ENCODE measurements around the gene CLEC9A.

The CLEC9A gene

DNA sequence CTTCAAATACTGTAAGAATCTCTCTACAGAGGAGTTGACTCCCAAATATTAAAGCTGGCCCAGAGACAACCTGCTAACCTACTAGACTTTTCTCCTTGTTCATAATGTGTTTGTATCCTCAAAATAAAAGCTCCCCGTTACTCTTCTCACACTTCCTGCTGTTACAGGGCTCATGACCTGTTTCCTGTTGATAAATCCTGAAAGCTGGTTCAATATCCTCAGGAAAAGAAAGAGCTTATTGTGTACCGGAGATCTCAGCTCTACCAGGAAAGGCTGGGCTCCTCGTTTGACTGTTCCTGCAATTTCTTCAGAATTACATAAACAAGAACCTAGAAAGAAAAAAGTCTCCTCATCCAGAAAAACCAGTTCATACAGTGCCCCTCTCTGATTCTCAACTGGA lies 37.5 kb downstream of the CLEC9A start:
- no peak for DNase-seq

DNA sequence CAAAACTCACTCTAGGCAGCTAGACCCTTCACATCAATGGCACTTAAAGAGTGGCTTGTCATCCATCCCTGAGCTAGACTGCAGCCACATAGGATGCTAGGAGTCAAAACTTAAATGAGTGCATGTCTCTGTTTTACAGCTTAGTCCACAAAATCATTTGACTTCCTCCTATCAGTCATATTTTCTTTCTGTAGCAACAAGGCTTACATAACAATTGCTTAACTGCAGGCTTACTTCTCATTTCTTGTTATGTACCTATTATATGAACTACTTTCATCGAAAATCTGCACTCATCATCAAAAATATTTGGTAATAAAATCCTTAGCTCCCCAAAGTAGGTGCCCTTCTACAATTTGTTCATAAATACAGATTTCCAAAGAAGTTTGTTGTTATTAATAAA lies 38.2 kb downstream of the CLEC9A start:
- DNase-seq, result no peak

DNA sequence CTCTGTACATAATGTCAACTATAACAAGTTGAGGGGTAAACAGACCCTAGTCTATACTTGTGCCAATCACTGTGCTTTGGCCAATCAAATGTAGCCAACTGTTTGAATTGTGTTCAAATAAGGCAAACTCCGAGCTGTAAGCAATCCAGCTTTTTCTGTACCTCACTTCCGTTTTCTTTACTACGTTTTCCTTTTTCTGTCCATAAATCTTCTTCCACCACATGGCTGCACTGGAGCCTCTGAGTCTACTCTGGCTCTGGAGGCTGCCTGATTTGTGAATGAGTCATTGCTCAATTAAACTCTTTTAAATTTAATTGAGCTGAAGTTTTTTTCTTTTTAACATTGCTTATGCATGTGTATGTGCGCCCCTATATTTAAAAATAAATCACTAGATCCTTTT lies 38.6 kb downstream of the CLEC9A start:
- no peak for DNase-seq

DNA sequence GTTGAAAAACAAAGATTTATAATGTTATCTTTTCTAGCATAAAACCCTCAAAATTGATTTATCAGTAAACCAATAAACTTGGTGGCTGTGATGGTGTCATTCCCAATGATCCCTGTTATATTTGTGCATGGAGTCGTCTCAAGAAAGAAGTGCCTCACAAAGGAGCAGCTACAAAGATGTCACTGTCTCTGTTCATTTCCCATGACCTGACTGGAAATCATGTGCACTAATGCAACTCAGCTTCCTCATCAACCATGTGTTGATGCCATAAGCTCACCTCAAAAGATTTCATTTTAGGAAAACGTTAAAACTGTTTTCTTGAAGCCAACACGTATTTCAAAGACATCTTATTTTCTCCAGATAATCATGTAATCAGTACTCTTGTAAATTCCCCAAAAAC lies 39.5 kb downstream of the CLEC9A start:
- DNase-seq, result no peak

DNA sequence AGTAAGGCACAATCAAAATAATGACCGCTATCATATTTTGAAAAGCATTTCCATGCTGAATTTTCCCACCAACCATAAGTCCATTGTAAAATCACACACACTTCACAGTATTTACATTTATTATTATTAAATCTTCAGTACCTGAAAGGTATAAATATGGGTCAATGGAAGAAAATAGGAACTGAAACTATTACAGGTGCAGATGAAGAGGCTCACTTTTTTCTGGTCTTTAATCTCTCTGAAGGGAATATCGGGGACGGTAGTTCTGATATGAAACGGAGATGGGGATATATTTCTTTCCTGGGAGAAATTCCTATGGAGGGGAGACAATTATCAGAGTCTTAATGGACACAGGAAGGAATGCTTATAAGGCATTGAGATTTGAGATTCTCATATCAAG lies 39.9 kb downstream of the CLEC9A start:
- DNase-seq, result no peak

DNA sequence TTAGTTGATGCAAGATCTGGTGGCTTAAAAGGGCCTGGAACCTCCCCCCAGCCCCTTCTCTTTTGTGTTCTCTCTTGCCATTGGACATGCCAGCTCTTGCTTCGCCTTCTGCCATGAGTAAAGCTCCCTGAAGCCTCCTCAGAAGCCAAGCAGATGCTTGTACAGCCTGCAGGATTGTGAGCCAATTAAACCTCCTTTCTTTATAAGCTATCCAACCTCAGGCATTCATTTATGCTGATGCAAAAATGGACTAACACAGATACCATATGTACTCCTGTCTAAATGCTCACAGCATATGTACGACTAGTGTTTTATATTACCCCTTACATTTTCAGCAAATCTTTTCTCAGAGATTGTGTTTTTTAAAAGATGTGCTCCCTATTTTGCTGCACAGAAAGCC lies 41.6 kb downstream of the CLEC9A start:
- DNase-seq, result no peak

DNA sequence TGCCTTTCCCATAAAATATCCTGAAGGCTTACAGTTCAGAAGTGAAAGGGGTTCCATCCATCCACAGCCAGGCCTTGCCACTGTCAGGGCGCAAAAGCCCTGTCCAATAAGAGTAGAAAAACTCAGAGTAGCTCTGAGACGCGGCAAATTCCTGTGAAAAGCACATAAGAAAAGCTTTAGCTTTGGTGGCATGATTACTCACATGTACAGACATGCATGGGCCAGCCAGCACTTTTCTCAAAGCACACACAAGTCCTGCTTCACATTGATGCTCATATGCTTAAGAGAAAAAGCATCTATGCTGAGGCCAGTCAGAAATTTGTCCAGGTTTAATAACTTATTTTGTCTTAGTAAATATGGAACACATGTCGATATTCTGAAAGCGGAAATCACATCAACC lies 42.8 kb downstream of the CLEC9A start:
- no peak for DNase-seq

DNA sequence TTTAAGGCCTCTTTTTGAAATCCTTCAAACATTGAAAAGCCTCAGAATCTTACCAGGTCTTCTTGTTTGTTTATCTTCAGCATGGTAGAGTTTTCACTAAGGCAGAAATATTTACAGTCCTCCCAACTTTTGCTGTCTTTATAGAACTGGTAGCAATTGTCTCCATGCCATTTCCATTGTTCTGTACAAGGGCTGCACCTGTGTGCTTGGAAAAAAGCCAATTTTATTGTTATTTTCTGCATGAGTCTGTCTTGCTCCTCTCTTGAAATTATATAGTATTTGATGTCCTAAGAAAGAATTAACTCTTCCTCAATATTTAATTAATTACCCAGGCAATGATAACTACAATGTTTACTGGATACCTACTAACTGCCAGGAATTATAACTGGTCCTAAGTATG lies 45.0 kb downstream of the CLEC9A start:
- no peak for DNase-seq

DNA sequence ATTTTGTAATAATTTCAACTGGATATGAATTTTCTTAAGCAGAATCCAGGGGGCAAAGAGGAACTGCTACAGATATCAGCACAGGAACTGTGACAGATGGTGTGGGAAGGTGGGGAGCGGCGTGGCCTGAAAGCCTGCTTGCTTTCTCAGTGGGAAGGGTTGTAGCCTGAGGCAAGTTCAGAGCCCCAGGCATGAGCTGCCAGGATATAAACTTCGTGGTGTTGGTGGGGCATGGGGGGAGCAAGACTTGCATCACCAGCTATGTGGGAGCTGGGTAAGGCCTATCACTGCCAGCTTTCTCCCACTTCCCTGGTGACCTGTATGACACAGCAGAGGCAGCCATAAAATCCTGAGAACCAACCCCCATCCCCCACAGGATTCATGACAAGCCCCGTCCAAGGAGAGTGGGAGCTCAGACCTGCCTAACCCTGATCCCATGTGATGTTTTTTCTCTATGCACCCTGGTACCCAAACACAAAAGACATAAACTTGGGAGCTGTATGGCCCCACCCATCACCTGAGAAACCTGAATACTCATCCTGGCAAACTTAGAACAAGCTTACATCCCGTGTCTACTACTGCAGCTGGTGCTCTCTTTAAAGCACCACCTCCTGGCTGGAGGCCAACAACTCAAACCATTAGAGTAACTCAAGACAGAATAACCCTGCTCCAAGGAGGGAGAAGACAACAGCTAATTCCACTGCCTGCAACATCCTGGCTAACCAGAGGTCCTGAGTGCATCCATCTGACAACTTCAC lies 51.8 kb downstream of the CLEC9A start:
- DNase-seq, result no peak

DNA sequence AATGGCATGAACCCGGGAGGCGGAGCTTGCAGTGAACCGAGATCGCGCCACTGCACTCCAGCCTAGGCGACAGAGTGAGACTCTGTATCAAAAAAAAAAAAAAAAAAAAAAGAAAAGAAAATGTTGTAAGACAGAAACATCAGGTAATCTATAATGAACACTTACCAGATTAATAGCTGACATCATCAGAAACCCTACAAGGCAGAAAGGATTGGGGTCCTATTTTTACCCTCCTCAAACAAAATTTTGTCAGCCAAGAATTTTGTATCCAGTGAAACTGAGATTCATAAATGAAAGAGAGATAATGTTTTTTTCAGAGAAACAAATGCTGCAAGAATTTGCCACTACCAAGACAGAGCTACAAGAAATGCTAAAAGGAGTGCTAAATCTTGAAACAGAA lies 54.3 kb downstream of the CLEC9A start:
- DNase-seq, result no peak

DNA sequence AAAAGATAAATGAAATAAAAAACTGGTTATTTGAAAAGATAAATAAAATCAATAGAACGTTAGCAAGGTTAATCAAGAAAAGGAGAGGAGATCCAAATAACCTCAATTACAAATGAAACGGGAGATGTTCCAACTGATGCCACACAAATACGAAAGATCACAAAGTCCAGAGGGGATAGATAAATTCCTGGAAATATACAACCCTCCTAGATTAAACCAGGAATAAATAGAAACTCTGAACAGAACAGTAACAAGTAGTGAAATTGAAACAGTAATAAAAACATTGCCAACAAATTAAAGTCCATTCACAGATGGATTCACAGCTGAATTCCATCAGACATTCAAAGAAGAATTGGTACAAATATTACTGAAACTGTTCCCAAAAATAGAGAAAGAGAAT lies 55.9 kb downstream of the CLEC9A start:
- DNase-seq, result no peak

DNA sequence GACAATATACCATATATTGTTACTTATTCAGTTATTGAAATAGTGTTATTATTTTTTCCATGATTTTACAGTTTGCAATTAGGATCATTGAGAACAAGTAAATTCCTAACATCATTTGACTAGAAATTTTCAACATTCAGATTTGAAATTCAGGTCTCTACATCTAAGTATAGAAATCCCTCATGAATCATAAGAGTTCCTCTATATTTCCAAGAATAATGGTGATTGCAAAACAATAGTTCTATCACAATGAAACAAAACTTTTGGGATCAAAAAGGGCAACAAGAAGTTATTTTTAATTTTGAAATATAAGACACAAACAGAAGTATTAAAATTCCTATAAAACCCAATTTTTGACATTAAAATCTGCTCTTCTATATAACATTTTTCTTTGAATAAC lies 57.5 kb downstream of the CLEC9A start:
- no peak for DNase-seq

DNA sequence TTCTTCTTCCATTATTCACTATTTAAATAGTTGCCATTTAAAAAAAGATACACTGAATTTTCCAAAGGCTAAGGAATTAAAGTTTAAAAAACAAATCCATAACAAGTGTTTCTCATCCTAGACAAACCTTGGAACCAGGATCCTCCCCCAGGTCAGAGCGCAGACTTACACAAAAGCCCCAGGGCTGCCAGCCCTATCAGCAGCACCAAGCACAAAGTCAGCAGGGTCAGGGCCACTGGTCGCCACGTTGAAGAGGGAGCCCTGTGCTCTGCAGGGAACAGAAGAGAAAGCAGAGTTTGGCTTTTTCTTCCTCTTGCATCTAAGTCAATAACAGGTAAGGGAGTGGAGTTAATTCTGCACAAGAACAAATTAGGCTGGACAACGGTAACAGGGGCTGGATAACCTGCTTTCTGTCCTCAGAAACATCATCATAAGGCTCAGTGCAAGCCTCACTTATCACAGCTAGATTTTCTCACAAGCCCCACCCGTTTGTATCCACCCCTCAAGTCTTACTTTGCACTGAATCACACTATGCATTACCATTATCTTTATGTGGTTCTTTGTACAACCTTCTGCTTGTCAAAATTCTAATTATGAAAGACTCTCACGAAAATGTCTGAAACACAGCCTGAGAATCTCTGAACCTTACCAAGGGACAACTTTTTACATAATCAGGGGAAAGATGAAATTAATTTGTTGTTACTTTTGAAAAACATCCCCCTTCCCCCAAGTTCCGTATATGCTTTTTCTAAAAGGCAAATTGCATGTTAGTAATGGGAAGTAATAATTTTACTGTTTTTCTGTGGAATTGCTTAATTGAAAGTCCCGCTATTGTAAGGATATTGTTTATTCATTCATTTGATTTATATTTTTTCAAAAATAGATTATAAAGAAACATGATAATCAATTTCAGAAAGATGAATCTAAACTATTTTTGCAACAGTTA lies 58.7 kb downstream of the CLEC9A start:
- no peak for DNase-seq

DNA sequence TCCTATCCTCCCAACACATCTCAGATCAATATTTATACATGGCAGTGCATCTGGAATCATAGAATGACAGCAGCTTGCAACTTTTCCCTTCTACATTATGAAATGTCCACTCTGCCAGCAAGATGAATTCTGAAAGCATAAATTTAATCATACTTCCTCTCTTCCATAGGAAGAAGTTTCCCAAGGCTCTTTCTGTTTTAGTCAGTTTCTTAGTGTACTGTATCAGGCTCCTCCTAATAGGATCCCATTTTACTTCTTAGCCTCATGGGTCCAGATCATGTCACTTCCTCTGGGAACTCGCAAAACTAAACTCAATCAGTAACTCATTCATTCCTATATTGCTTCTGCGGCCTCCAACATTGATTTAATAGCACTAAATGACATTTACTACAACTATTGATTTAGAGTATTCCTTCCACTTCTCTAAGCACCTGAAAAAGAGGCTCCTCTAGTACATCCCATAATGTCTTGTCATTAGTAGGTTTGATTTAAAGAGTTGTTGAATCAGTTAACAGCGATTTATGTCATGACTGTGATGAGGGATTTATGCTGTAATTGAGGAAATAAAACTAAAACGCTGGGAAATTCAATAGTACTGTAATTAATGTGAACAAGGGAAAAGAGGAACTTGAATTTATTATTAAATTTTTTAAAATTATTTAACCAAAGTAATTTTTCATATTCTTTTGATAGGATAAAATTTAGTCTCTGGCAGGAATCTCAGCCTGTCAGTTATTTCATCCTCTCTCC lies 64.3 kb downstream of the CLEC9A start:
- DNase-seq, result no peak

DNA sequence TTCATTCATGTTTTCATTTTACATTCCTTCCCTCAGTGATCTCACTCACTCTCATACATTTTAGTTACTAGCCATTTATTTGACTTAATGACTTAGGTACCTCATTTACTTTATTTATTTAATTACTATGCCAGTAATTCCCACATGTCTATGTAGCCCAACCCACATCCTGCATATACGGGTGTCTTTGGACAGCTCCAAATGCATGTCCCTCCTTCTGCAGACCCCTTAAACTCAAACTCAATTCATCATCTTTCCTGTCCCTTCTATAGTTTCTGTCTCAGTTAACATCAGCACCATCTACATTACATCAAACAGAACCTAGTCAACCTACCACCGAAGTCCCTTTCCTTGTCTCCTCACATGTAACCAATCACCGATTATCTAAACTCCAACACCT lies 65.5 kb downstream of the CLEC9A start:
- DNase-seq, result no peak

DNA sequence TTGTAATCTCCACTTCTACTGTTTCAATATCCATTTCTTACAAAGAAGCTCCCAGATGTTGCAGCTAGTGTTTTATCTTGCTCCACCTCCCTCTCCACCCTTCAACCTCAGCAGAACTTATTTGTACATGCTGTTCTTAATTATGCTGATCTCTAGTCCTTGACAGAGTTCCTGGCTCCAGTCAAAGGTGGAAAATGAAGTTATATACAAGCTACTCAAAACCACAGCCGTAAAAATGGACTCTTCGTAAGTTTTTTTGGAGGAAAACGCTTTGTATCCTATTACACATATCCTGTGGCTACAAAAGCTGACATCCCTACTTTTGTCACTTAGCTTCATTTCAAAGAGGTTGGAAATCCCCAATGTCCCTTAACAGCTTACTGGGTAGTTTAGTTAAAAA lies 67.0 kb downstream of the CLEC9A start:
- no peak for DNase-seq

DNA sequence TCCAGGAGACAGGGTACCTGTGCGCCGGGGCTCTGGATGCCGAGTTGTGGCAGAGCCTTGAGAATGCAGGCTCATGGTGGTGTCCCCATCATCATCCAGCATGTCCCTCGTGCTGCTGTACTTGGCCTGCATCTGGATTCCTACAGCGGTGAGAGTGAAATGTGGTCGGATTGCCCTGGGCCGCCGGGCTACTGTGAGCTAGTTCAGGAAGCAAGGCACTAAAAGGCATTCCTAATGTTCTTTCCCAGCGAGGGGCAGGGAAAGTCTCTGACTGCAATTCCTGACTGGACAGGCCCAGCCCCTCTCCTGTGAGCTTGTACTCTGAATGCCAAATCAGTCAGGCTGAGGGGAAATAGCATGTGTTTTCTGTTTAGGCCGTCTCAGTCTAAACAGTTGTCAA lies 68.3 kb downstream of the CLEC9A start, which contains the start of gene CLEC1A:
Gene CLEC1A (minus strand): TSS at position 195 of the 400 bp plus-strand sequence. CDS start 63 bp downstream, at position 132.
- DNase-seq, result no peak

DNA sequence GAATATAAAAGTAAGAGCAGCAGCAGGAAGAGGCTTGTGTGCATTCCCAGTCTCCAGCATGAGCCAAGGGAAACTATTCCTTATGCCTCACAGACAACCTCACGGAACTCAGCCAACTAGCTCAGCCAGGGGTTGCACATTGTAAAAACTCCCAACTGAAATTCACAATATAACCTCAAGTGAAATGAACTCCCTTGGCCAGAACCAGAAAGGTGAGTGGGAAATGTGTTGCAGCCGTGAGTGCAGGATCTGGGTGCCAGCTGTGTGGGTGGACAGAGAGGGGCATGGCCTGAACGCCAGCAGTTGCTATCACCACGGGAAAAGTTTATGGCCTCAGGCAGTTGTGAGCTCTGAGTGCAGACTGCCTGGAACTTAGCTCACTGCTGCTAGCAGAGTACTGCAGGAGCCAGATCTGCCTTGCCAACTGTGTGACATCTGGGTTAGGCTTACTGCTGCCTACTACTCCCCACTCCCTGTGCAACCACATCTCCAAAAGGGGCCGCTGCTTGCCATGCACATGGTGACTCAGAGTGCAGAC lies 70.6 kb downstream of the CLEC9A start:
- DNase-seq, result no peak

DNA sequence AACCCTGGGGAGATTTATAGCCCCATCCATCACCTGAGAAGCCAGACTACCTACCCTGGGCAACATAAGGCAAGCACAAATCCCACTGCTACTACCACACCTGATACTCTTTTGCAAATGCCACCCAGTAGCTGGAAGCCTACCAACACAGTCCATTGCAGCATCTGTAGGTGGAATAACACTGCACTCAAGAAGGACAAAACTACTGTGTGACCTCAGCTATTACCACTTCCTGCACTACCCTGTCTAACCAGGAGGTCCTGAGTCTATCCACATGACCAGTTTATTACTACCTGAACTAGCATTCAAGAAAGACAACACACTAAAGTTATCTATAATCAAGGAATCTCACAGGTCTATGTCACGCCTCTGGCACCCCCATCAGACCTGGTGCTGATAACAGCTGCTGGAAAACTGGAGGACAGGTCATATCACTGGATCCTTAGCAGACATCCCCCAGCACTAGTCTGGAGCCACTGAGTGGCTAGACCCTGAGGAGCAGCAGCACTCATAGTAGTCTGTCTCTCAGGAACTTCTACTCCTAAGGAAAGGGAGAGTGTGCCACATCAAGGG lies 71.3 kb downstream of the CLEC9A start:
- DNase-seq, result no peak

DNA sequence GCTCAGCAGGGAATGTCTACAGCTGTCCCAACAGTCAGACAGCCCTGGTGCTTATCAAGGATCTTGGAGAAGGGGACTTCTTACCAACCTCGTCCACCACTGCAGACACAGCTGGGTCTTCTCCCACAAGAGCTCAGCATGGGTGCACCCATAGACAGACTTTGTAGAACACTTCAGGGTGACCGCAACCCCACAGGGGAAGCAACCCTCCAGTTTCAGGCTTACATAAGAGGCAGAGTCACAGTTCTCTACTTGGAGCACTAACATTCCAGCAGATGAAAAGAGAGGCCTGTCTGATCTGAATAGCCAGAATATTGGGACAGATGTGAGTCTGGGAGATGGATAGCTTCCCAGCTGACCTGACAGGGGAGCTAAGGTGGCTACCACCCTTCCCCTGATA lies 71.8 kb downstream of the CLEC9A start:
- DNase-seq, result no peak

DNA sequence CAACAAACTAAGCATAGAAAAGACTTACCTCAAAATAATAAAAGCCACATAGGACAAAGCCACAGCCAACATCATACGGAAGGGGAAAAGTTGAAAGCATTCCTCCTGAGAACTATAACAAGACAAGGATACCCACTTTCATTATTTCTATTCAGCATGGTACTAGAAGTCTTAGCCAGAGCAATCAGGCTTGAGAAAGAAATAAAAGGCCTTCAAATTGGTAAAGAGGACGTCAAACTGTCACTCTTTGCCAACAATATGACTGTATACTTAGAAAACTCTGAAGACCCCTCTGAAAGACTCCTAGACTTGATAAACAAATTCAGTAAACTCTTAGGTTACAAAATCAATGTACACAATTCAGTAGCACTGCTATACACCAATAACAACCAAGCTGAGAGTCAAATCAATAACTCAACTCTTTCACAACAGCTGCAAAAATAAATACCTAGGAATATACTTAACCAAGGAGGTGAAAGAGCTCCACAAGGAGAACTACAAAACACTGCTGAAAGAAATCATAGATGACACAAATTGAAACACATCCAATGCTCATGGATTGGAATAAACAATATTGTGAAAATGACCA lies 79.9 kb downstream of the CLEC9A start:
- no peak for DNase-seq

DNA sequence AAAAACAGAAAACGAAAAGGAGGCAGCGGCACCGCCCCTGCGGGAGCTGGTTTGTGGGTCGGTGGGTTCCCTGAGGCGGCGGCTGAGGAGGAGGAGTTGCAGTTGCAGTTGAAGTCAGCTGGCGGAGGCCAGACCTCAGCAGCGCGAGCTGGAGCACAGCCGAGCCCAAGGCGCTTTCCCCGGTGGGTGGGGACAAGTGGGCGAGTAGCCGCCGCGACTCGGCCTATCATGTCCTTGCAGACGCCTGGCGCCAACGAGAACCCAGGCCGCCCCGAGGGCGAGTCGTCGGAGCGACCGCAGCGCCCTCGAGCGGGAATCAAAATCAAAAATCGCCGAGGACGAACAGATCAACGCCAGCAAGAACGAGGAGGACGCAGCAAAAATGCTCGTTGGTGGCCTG lies 81.0 kb downstream of the CLEC9A start:
- DNase-seq, result no peak

Measured in DMS79 (cell line).